HCT116 (cell line): ENCODE data around the gene CARNS1. TPM values are rescaled to one million over a fixed set of nuclear protein-coding genes. Genes with fewer than 3 reads are reported as not detected.

Experiments
- ATAC-seq: fragments of 200-7000 bp; cut with Tn5 transposase; 2 replicates; pipeline ENCODE4 v1.9.1; 2020; ENCODE audit warnings: mild to moderate bottlenecking, moderate library complexity
- BruUV-seq: library from RNA; stranded (reverse); fragments of 400-500 nt; replicated peaks from 2 replicates; lab custom pipeline; 2021; lab: Mats Ljungman, UMichigan
- CTCF ChIA-PET: fragments of 300-600 bp; sonication (Branson Sonifier 250); formaldehyde crosslinking; loops from one replicate; lab custom pipeline; 2021; ENCODE audit warnings: antibody characterized with exemption; lab: Charles Lee
- POLR2A ChIA-PET: fragments of 300-600, 350-600 bp; sonication (Branson Sonifier 250); formaldehyde crosslinking; loops from one replicate; lab custom pipeline; 2021; ENCODE audit warnings: antibody characterized with exemption; lab: Charles Lee
- RAD21 ChIA-PET, 2 experiments: fragments of 300-600 bp; sonication (Branson Sonifier 250); formaldehyde crosslinking; loops; one replicate each; lab custom pipeline; 2023; ENCODE audit warnings: low total read pairs in 2 of 2; ENCODE audit not compliant: uncharacterized antibody in 2 of 2, unreplicated experiment in 2 of 2, low non-redundant PET in 1 of 2; lab: Charles Lee
- DNase-seq: peaks from one replicate; pipeline ENCODE4 v3.0.0-alpha.2; 2010; ENCODE audit warnings: low read depth, low spot score
- H2AFZ ChIP-seq: fragments of 200-600 bp; shearing (Covaris generic), sonication (generic); 2 replicates; pipeline ENCODE4 v1.6.1; 2017; ENCODE audit warnings: low read depth, mixed run types, mixed read lengths, antibody characterized with exemption, low read length; ENCODE audit not compliant: poor library complexity, severe bottlenecking
- H3K27ac ChIP-seq: 2 replicates; pipeline ENCODE4 v1.5.1; 2012; ENCODE audit warnings: low read depth, low read length
- H3K27me3 ChIP-seq: fragments of 200-600 bp; sonication (generic); 2 replicates; pipeline ENCODE4 v1.6.1; 2016; ENCODE audit warnings: mixed run types, low read length, mixed read lengths; ENCODE audit not compliant: insufficient read depth
- H3K36me3 ChIP-seq, 2 experiments: fragments of 200-500 bp in 1 of 2; fragments of 200-600 bp in 1 of 2; sonication (Bioruptor generic) in 1 of 2; sonication (generic) in 1 of 2; 2 replicates each; pipeline versions ENCODE4 v1.5.1 to v1.6.1; 2014 to 2016; ENCODE audit warnings: low read length in 2 of 2, inconsistent platforms in 1 of 2, mixed read lengths in 1 of 2, mixed run types in 1 of 2; ENCODE audit not compliant: insufficient read depth in 2 of 2, control insufficient read depth in 1 of 2
- H3K4me1 ChIP-seq, 2 experiments: fragments of 200-600 bp in 1 of 2; sonication (generic) in 1 of 2; 2 replicates each; pipeline versions ENCODE4 v1.5.1 to v1.6.1; 2012 to 2017; ENCODE audit warnings: low read length in 2 of 2, inconsistent platforms in 1 of 2, mild to moderate bottlenecking in 1 of 2, mixed read lengths in 1 of 2, mixed run types in 1 of 2, moderate library complexity in 1 of 2; ENCODE audit not compliant: insufficient read depth in 2 of 2, control insufficient read depth in 1 of 2
- H3K4me2 ChIP-seq: fragments of 200-600 bp; sonication (generic); 2 replicates; pipeline ENCODE4 v1.6.1; 2017; ENCODE audit warnings: mixed run types, low read length, mixed read lengths
- H3K4me3 ChIP-seq, 2 experiments: fragments of 200-600 bp in 1 of 2; sonication (generic) in 1 of 2; replicated peaks in 1 of 2; 2 replicates each; pipeline ENCODE4 v1.5.1; 2011 to 2016; ENCODE audit warnings: low read length in 2 of 2, control low read depth in 1 of 2, low read depth in 1 of 2, mild to moderate bottlenecking in 1 of 2, mixed read lengths in 1 of 2, mixed run types in 1 of 2
- H3K79me2 ChIP-seq: fragments of 200-600 bp; sonication (generic); 2 replicates; pipeline ENCODE4 v1.6.1; 2017; ENCODE audit warnings: mild to moderate bottlenecking, mixed run types, low read length, moderate library complexity, mixed read lengths; ENCODE audit not compliant: insufficient read depth
- H3K9ac ChIP-seq: fragments of 200-600 bp; sonication (generic); 2 replicates; pipeline ENCODE4 v1.6.1; 2016; ENCODE audit warnings: low read length, mixed read lengths
- H3K9me2 ChIP-seq: fragments of 200-600 bp; sonication (generic), shearing (Covaris generic); 2 replicates; pipeline ENCODE4 v1.6.1; 2017; ENCODE audit warnings: mixed run types, mild to moderate bottlenecking, moderate library complexity; ENCODE audit not compliant: insufficient read depth
- H3K9me3 ChIP-seq, 2 experiments: fragments of 200-500 bp in 1 of 2; fragments of 200-600 bp in 1 of 2; sonication (Bioruptor generic) in 1 of 2; sonication (generic) in 1 of 2; 2 replicates each; pipeline ENCODE4 v1.6.1; 2014 to 2017; ENCODE audit warnings: low read length in 2 of 2, mixed read lengths in 2 of 2, inconsistent platforms in 1 of 2, low read depth in 1 of 2, mild to moderate bottlenecking in 1 of 2, mixed run types in 1 of 2, moderate library complexity in 1 of 2; ENCODE audit not compliant: control insufficient read depth in 1 of 2, insufficient read depth in 1 of 2
- H4K20me1 ChIP-seq: fragments of 200-600 bp; sonication (generic), shearing (Covaris generic); 2 replicates; pipeline ENCODE4 v1.6.1; 2017; ENCODE audit warnings: mixed run types, mild to moderate bottlenecking, moderate library complexity; ENCODE audit not compliant: insufficient read depth
- CEBPB ChIP-seq: IDR thresholded peaks from 2 replicates; pipeline ENCODE4 v1.6.1; 2012; ENCODE audit warnings: low read depth
- EGR1 ChIP-seq: IDR thresholded peaks from 2 replicates; pipeline ENCODE4 v1.6.1; 2012; ENCODE audit warnings: low read depth
- EZH2phosphoT487 ChIP-seq: fragments of 200-600 bp; IDR thresholded peaks from 2 replicates; pipeline ENCODE4 v1.6.1; 2018; ENCODE audit warnings: antibody characterized with exemption, borderline replicate concordance
- FOSL1 ChIP-seq: IDR thresholded peaks from 2 replicates; pipeline ENCODE4 v1.6.1; 2012; ENCODE audit warnings: low read depth
- JUND ChIP-seq: IDR thresholded peaks from 2 replicates; pipeline ENCODE4 v1.6.1; 2012
- POLR2A ChIP-seq: IDR thresholded peaks from 2 replicates; pipeline ENCODE4 v1.7.0; 2011; ENCODE audit warnings: borderline replicate concordance; ENCODE audit not compliant: insufficient read depth, insufficient read length; ENCODE audit errors: extremely low read depth
- POLR2AphosphoS5 ChIP-seq: IDR thresholded peaks from 2 replicates; pipeline ENCODE4 v1.6.1; 2011; ENCODE audit warnings: mild to moderate bottlenecking, low read depth, low read length, moderate library complexity
- RAD21 ChIP-seq: IDR thresholded peaks from 2 replicates; pipeline ENCODE4 v1.6.1; 2012; ENCODE audit warnings: low read depth, mild to moderate bottlenecking
- SIN3A ChIP-seq: IDR thresholded peaks from 2 replicates; pipeline ENCODE4 v1.6.1; 2012; ENCODE audit warnings: low read depth
- SP1 ChIP-seq: IDR thresholded peaks from 2 replicates; pipeline ENCODE4 v1.6.1; 2012; ENCODE audit warnings: low read depth
- SRF ChIP-seq: IDR thresholded peaks from 2 replicates; pipeline ENCODE4 v1.6.1; 2012; ENCODE audit warnings: low read depth
- TCF7L2 ChIP-seq: IDR thresholded peaks from 2 replicates; pipeline ENCODE4 v1.7.0; 2011; ENCODE audit warnings: borderline replicate concordance, inconsistent platforms; ENCODE audit not compliant: insufficient read depth, insufficient read length; ENCODE audit errors: extremely low read depth
- YY1 ChIP-seq: IDR thresholded peaks from 2 replicates; pipeline ENCODE4 v1.6.1; 2011; ENCODE audit warnings: low read length, low read depth, moderate library complexity, mild to moderate bottlenecking; ENCODE audit not compliant: insufficient replicate concordance; ENCODE audit errors: extremely low read depth
- ZFX ChIP-seq: fragments of 450-650 bp; IDR thresholded peaks from 2 replicates; pipeline ENCODE4 v1.6.1; 2017
- ZNF274 ChIP-seq: fragments of 200-500 bp; sonication (Bioruptor generic); IDR thresholded peaks from 2 replicates; pipeline ENCODE4 v1.6.1; 2014; ENCODE audit warnings: mild to moderate bottlenecking, low read depth, low read length, inconsistent platforms
- intact Hi-C: fragments of 100-400 bp; cut with micrococcal nuclease; formaldehyde crosslinking; loops from 2 replicates; pipeline ENCODE4 v1.10.0; 2022
- total RNA-seq: library from RNA; stranded (reverse); gene quantifications from one replicate; pipeline ENCODE4 v1.2.1, GENCODE V29; 2021; ENCODE audit not compliant: unreplicated experiment
- TF ChIP-seq, protein P1 (sequence below): IDR thresholded peaks from 2 replicates; pipeline ENCODE4 v1.6.1; 2012
- TF ChIP-seq, protein P2 (sequence below): IDR thresholded peaks from 2 replicates; pipeline ENCODE4 v1.6.1; 2012; ENCODE audit warnings: low read depth
- TF ChIP-seq, protein P3 (sequence below): IDR thresholded peaks from 2 replicates; pipeline ENCODE4 v1.6.1; 2012
- TF ChIP-seq, protein P4 (sequence below), 3 experiments: fragments of 200-600 bp in 1 of 3; sonication (generic) in 1 of 3; IDR thresholded peaks in 2 of 3; conservative IDR thresholded peaks in 1 of 3; 2 replicates each; pipeline ENCODE4 v1.5.1; 2012 to 2017; ENCODE audit warnings: low read depth in 2 of 3, low read length in 2 of 3, antibody characterized with exemption in 1 of 3, borderline replicate concordance in 1 of 3, control low read depth in 1 of 3, mild to moderate bottlenecking in 1 of 3, mixed read lengths in 1 of 3, mixed run types in 1 of 3, moderate library complexity in 1 of 3; ENCODE audit not compliant: insufficient read depth in 1 of 3

Gene CARNS1
- total RNA-seq, 1 experiment from 2014 or later: 1.0 TPM

DNA sequence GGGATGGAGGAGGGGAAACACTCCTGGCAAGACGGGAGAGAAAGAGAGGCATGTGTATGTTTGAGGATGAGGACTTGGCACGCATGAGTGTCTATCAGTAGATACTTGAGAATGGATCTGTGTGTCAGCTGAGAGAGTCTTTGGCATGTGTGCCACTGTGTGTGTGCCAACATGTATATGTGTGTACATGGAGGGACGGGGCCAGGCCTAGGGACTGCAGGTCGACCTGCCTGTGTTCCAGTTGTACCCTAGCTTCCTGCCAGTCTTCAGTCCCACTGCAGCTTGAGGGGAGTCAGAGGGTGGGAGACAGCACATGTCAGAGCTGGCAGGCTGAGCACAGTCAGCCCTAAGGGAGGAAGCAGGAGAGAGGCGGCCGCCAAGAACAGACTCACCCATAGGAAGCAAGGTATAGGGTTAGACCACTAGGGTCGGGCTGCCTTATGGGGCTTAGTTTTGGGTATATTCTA is 47.7 kb upstream of the CARNS1 start:
- Histone ChIP-seq H3K27ac (no peak overlapping the region), H3K9ac (no peak overlapping the region), H3K9me2 (no peaks in the 10 kb centered on the region), H3K79me2 (peaks cover 52% of the 10 kb centered on the region), H3K4me2 (no peak overlapping the region), H3K4me1 (peaks cover 15 to 54% of the 10 kb centered on the region in 2 experiments), H2AFZ (no peak overlapping the region), H4K20me1 (no peaks in the 10 kb centered on the region), H3K9me3 (no peaks in the 10 kb centered on the region), H3K36me3 (peaks cover 0 to 12% of the 10 kb centered on the region in 2 experiments; a peak in 2 of 4 replicates), H3K4me3 (no peak overlapping the region), H3K27me3 (no peaks in the 10 kb centered on the region)
- ChIA-PET POLR2A (no interaction called here), RAD21 (no interaction called here), CTCF (no interaction called here)
- no TSS peak for BruUV-seq
- DNase-seq (no peak), ATAC-seq (no peak)
- TF ChIP-seq, protein P1, sequence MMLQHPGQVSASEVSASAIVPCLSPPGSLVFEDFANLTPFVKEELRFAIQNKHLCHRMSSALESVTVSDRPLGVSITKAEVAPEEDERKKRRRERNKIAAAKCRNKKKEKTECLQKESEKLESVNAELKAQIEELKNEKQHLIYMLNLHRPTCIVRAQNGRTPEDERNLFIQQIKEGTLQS: no peak
- TF ChIP-seq YY1 (no peak), CEBPB (no peak), FOSL1 (no peak), ZFX (no peak), SRF (no peak), EZH2phosphoT487 (no peak), TCF7L2 (no peak), RAD21 (no peak), SP1 (no peak), ZNF274 (no peak), EGR1 (no peak), POLR2A (no peak), POLR2AphosphoS5 (no peak), JUND (no peak), SIN3A (no peak)
- TF ChIP-seq, protein P2, sequence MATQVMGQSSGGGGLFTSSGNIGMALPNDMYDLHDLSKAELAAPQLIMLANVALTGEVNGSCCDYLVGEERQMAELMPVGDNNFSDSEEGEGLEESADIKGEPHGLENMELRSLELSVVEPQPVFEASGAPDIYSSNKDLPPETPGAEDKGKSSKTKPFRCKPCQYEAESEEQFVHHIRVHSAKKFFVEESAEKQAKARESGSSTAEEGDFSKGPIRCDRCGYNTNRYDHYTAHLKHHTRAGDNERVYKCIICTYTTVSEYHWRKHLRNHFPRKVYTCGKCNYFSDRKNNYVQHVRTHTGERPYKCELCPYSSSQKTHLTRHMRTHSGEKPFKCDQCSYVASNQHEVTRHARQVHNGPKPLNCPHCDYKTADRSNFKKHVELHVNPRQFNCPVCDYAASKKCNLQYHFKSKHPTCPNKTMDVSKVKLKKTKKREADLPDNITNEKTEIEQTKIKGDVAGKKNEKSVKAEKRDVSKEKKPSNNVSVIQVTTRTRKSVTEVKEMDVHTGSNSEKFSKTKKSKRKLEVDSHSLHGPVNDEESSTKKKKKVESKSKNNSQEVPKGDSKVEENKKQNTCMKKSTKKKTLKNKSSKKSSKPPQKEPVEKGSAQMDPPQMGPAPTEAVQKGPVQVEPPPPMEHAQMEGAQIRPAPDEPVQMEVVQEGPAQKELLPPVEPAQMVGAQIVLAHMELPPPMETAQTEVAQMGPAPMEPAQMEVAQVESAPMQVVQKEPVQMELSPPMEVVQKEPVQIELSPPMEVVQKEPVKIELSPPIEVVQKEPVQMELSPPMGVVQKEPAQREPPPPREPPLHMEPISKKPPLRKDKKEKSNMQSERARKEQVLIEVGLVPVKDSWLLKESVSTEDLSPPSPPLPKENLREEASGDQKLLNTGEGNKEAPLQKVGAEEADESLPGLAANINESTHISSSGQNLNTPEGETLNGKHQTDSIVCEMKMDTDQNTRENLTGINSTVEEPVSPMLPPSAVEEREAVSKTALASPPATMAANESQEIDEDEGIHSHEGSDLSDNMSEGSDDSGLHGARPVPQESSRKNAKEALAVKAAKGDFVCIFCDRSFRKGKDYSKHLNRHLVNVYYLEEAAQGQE: no peak
- TF ChIP-seq, protein P3, sequence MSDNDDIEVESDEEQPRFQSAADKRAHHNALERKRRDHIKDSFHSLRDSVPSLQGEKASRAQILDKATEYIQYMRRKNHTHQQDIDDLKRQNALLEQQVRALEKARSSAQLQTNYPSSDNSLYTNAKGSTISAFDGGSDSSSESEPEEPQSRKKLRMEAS: no peak
- TF ChIP-seq, protein P4, sequence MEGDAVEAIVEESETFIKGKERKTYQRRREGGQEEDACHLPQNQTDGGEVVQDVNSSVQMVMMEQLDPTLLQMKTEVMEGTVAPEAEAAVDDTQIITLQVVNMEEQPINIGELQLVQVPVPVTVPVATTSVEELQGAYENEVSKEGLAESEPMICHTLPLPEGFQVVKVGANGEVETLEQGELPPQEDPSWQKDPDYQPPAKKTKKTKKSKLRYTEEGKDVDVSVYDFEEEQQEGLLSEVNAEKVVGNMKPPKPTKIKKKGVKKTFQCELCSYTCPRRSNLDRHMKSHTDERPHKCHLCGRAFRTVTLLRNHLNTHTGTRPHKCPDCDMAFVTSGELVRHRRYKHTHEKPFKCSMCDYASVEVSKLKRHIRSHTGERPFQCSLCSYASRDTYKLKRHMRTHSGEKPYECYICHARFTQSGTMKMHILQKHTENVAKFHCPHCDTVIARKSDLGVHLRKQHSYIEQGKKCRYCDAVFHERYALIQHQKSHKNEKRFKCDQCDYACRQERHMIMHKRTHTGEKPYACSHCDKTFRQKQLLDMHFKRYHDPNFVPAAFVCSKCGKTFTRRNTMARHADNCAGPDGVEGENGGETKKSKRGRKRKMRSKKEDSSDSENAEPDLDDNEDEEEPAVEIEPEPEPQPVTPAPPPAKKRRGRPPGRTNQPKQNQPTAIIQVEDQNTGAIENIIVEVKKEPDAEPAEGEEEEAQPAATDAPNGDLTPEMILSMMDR (IDR thresholded peaks at IDR 0.05 in 2 of 3, conservative IDR thresholded peaks at IDR 0.05 in 1 of 3; ENCODE audit: borderline replicate concordance in 1 of 3, insufficient read depth in 1 of 3, low read depth in 2 of 3, low read length in 2 of 3): no peak
- intact Hi-C loops: no loop called here
